IMR-90 (cell line): Measurements from ENCODE around the gene PCDHGA7. TPM values are rescaled to one million over a fixed set of nuclear protein-coding genes. Genes with fewer than 3 reads are reported as not detected.
A peak's percentile ranks its signal among the peaks of the same experiment; 100 is the strongest.

Experiments used
- ATAC-seq: fragments of 200-7000 bp; cut with Tn5 transposase; 2 replicates; pipeline ENCODE4 v1.9.1; 2020; ENCODE audit warnings: low read depth, mild to moderate bottlenecking, moderate library complexity
- BruUV-seq: library from RNA; stranded (reverse); fragments of 400-500 nt; replicated peaks from 2 replicates; lab custom pipeline; 2021; lab: Mats Ljungman, UMichigan
- CTCF ChIA-PET: fragments of 300-600 bp; formaldehyde crosslinking; extraction: SDS; loops from one replicate; lab custom pipeline; 2021; ENCODE audit warnings: antibody characterized with exemption; lab: Yijun Ruan, JAX
- POLR2A ChIA-PET: fragments of 300-600 bp; sonication (Branson Sonifier 250); formaldehyde crosslinking; loops from one replicate; lab custom pipeline; 2022; ENCODE audit warnings: antibody characterized with exemption; ENCODE audit not compliant: unreplicated experiment; lab: Charles Lee
- DNase-seq: peaks from one replicate; pipeline ENCODE4 v3.0.0; 2013
- H2AFZ ChIP-seq: replicated peaks from 2 replicates; pipeline ENCODE3; 2013; ENCODE audit warnings: low read length, mild to moderate bottlenecking; ENCODE audit not compliant: poor library complexity
- H2AK5ac ChIP-seq: 2 replicates; pipeline ENCODE4 v1.6.1; 2013; ENCODE audit warnings: low read depth, low read length, inconsistent platforms
- H2AK9ac ChIP-seq: replicated peaks from 2 replicates; pipeline ENCODE3; 2013; ENCODE audit warnings: mild to moderate bottlenecking, low read depth, low read length, moderate library complexity; ENCODE audit not compliant: poor library complexity
- H2BK120ac ChIP-seq: 2 replicates; pipeline ENCODE4 v1.6.1; 2013; ENCODE audit warnings: low read depth, low read length, inconsistent platforms
- H2BK15ac ChIP-seq: 3 replicates; pipeline ENCODE4 v1.6.1; 2013; ENCODE audit warnings: low read depth, low read length, inconsistent platforms
- H2BK20ac ChIP-seq: 2 replicates; pipeline ENCODE4 v1.6.1; 2013; ENCODE audit warnings: low read depth, mild to moderate bottlenecking, inconsistent platforms, low read length, moderate library complexity
- H2BK5ac ChIP-seq: 2 replicates; pipeline ENCODE4 v1.6.1; 2013; ENCODE audit warnings: mild to moderate bottlenecking, low read depth, low read length, inconsistent platforms; ENCODE audit not compliant: poor library complexity, severe bottlenecking
- H3K14ac ChIP-seq: replicated peaks from 2 replicates; pipeline ENCODE4 v1.6.1; 2013; ENCODE audit warnings: low read depth, low read length, inconsistent platforms
- H3K18ac ChIP-seq: 2 replicates; pipeline ENCODE4 v1.6.1; 2013; ENCODE audit warnings: low read depth, low read length, control low read depth
- H3K23ac ChIP-seq: 2 replicates; pipeline ENCODE4 v1.6.1; 2013; ENCODE audit warnings: low read depth, low read length, inconsistent platforms
- H3K27ac ChIP-seq: 2 replicates; pipeline ENCODE4 v1.5.1; 2013; ENCODE audit warnings: mild to moderate bottlenecking, control low read depth, low read length; ENCODE audit not compliant: insufficient read depth
- H3K27me3 ChIP-seq: 2 replicates; pipeline ENCODE4 v1.6.1; 2013; ENCODE audit warnings: low read length; ENCODE audit not compliant: control insufficient read depth, insufficient read depth
- H3K36me3 ChIP-seq: 2 replicates; pipeline ENCODE4 v1.6.1; 2013; ENCODE audit warnings: low read length, mixed read lengths; ENCODE audit not compliant: control insufficient read depth, insufficient read depth
- H3K4ac ChIP-seq: 2 replicates; pipeline ENCODE4 v1.6.1; 2013; ENCODE audit warnings: low read depth, low read length, inconsistent platforms
- H3K4me1 ChIP-seq: 2 replicates; pipeline ENCODE4 v1.6.1; 2013; ENCODE audit warnings: low read length, mixed read lengths; ENCODE audit not compliant: control insufficient read depth, insufficient read depth
- H3K4me2 ChIP-seq: 2 replicates; pipeline ENCODE4 v1.6.1; 2013; ENCODE audit warnings: low read depth, mild to moderate bottlenecking, control low read depth, low read length, moderate library complexity
- H3K4me3 ChIP-seq: 2 replicates; pipeline ENCODE4 v1.5.1; 2013; ENCODE audit warnings: low read depth, mild to moderate bottlenecking, control low read depth, low read length, moderate library complexity; ENCODE audit not compliant: insufficient read depth
- H3K56ac ChIP-seq: 2 replicates; pipeline ENCODE4 v1.6.1; 2013; ENCODE audit warnings: low read length, inconsistent platforms; ENCODE audit not compliant: insufficient read depth; ENCODE audit errors: extremely low read depth
- H3K79me1 ChIP-seq, 2 experiments: 2 replicates each; pipeline ENCODE4 v1.6.1; 2013; ENCODE audit warnings: low read length in 2 of 2, inconsistent platforms in 1 of 2, low read depth in 1 of 2
- H3K9ac ChIP-seq: 2 replicates; pipeline ENCODE4 v1.6.1; 2013; ENCODE audit warnings: low read depth, low read length, control low read depth
- H3K9me1 ChIP-seq: 2 replicates; pipeline ENCODE4 v1.6.1; 2013; ENCODE audit warnings: low read length, inconsistent platforms; ENCODE audit not compliant: insufficient read depth
- H3K9me3 ChIP-seq: 2 replicates; pipeline ENCODE4 v1.6.1; 2013; ENCODE audit warnings: low read length; ENCODE audit not compliant: control insufficient read depth, insufficient read depth
- H4K20me1 ChIP-seq: 2 replicates; pipeline ENCODE4 v1.6.1; 2013; ENCODE audit warnings: low read length, inconsistent platforms; ENCODE audit not compliant: insufficient read depth
- H4K5ac ChIP-seq: 2 replicates; pipeline ENCODE4 v1.6.1; 2013; ENCODE audit warnings: mild to moderate bottlenecking, low read depth, low read length, control low read depth
- H4K8ac ChIP-seq, 2 experiments: 2 replicates each; pipeline ENCODE4 v1.6.1; 2013; ENCODE audit warnings: low read depth in 2 of 2, low read length in 2 of 2, control low read depth in 1 of 2, inconsistent platforms in 1 of 2
- H4K91ac ChIP-seq: 2 replicates; pipeline ENCODE4 v1.6.1; 2013; ENCODE audit warnings: low read depth, low read length, inconsistent platforms; ENCODE audit not compliant: insufficient read depth
- CHD1 ChIP-seq: IDR thresholded peaks from 2 replicates; pipeline ENCODE4 v1.6.1; 2012; ENCODE audit warnings: low read depth, low read length, improper control_type of control experiment
- MXI1 ChIP-seq: IDR thresholded peaks from 2 replicates; pipeline ENCODE4 v1.6.1; 2012; ENCODE audit warnings: low read depth, mild to moderate bottlenecking, low read length, moderate library complexity, borderline replicate concordance
- POLR2A ChIP-seq: IDR thresholded peaks from 2 replicates; pipeline ENCODE4 v1.6.1; 2012; ENCODE audit warnings: mild to moderate bottlenecking, low read depth, low read length
- RFX5 ChIP-seq: IDR thresholded peaks from 2 replicates; pipeline ENCODE4 v1.8.0; 2012; ENCODE audit warnings: low read depth, mild to moderate bottlenecking, low read length, moderate library complexity
- WGBS, 2 experiments: methylation state at CpG; one replicate each; pipeline versions ENCODE4 v1.1.5 to v1.1.7; 2013; ENCODE audit warnings: missing lambda C conversion rate in 2 of 2; ENCODE audit not compliant: insufficient read length in 1 of 2; ENCODE audit errors: extremely low coverage in 2 of 2; 5-methylcytosine and 5-hydroxymethylcytosine counted together
- dilution Hi-C: fragments of 300-500 bp; cut with HindIII; formaldehyde crosslinking; loops from one replicate; pipeline ENCODE4 v1.14.3; 2018; ENCODE audit warnings: low sequenced_read_pairs; ENCODE audit not compliant: unreplicated experiment
- in situ Hi-C: fragments of 300-500 bp; cut with MboI; formaldehyde crosslinking; loops from 3 replicates; pipeline ENCODE4 v1.14.3; 2019; ENCODE audit warnings: low sequenced_read_pairs, inconsistent platforms, mixed read lengths
- intact Hi-C: fragments of 100-400 bp; cut with micrococcal nuclease; formaldehyde crosslinking; loops from 2 replicates; pipeline ENCODE4 v1.10.0; 2022
- polyA plus RNA-seq, 3 experiments: library from polyadenylated mRNA; depleted of rRNA; stranded (reverse); fragments of >200 nt; gene quantifications; 2 replicates each; pipeline ENCODE4 v1.2.3, GENCODE V29; 2012; ENCODE audit warnings: low replicate concordance in 1 of 3
- total RNA-seq: library from RNA; depleted of rRNA; stranded (reverse); fragments of >200 nt; gene quantifications from 2 replicates; pipeline ENCODE4 v1.2.3, GENCODE V29; 2012
- TF ChIP-seq, protein P1 (sequence below): conservative IDR thresholded peaks from 2 replicates; pipeline ENCODE4 v1.5.1; 2012; ENCODE audit warnings: mild to moderate bottlenecking, low read depth, low read length, improper control_type of control experiment

The PCDHGA7 gene
- total and polyA plus RNA-seq, 2 of the 4 experiments (the other 2 are of a cell fraction): 3.2 to 3.4 TPM

DNA sequence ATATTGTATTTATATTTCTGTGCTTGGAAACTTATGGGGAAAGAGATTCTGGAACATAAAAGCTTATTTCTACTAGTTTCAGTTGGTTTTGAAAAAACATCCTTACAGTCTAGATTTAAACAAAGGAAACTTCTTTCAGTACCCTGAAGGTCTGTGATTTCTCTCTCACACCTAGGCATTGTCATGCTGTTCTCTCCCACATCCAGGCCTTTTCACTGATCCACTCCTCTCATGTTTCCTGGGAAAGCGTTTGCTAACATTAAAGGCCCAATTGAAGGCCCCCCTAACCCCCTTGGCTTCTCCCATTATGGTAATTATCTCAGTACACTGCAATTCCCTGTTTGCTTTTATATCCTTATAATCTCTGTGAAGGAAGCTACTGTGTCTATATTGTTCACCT is 39.8 kb upstream of the PCDHGA7 start:
- H3K9me3 ChIP-seq: peaks cover 49% of the 10 kb centered on the region
- ChIA-PET POLR2A (interaction anchor here (0.6 kb wide), 1 partner anchor 653 kb away, joined by 4 read pairs; no protein-coding TSS in a partner anchor), CTCF (interaction anchor here (1.0 kb wide), 1 partner anchor 225 kb away, joined by 4 read pairs; no protein-coding TSS in a partner anchor)
- no peak overlapping the region for H3K9ac ChIP-seq
- no peaks in the 10 kb centered on the region; the same call in 1 of the 2 replicates for H3K27me3 ChIP-seq
- no peaks in the 10 kb centered on the region for H4K20me1 ChIP-seq
- no peak overlapping the region for H2BK120ac ChIP-seq
- H2BK20ac ChIP-seq: no peak overlapping the region
- no peak overlapping the region for H2BK5ac ChIP-seq
- no peak overlapping the region for H3K4ac ChIP-seq
- no peak overlapping the region for H3K23ac ChIP-seq
- ATAC-seq (no peak), DNase-seq (no peak)
- no peaks in the 10 kb centered on the region for H3K4me1 ChIP-seq
- no peak overlapping the region for H2AK5ac ChIP-seq
- dilution Hi-C loops: no loop called here
- no peak overlapping the region for H2AK9ac ChIP-seq
- H2AFZ ChIP-seq: no peak overlapping the region
- in situ Hi-C loops: no loop called here
- H2BK15ac ChIP-seq: no peak overlapping the region
- peaks cover 4% of the 10 kb centered on the region; the same call in 1 of the 2 replicates for H3K36me3 ChIP-seq
- H3K56ac ChIP-seq: no peak overlapping the region
- H3K27ac ChIP-seq: no peak overlapping the region
- no peak overlapping the region for H3K14ac ChIP-seq
- H4K91ac ChIP-seq: no peak overlapping the region
- no peak for TF ChIP-seq POLR2A
- TF ChIP-seq CHD1: no peak
- no peak for TF ChIP-seq MXI1
- TF ChIP-seq, protein P1, sequence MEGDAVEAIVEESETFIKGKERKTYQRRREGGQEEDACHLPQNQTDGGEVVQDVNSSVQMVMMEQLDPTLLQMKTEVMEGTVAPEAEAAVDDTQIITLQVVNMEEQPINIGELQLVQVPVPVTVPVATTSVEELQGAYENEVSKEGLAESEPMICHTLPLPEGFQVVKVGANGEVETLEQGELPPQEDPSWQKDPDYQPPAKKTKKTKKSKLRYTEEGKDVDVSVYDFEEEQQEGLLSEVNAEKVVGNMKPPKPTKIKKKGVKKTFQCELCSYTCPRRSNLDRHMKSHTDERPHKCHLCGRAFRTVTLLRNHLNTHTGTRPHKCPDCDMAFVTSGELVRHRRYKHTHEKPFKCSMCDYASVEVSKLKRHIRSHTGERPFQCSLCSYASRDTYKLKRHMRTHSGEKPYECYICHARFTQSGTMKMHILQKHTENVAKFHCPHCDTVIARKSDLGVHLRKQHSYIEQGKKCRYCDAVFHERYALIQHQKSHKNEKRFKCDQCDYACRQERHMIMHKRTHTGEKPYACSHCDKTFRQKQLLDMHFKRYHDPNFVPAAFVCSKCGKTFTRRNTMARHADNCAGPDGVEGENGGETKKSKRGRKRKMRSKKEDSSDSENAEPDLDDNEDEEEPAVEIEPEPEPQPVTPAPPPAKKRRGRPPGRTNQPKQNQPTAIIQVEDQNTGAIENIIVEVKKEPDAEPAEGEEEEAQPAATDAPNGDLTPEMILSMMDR: no peak
- no peak for TF ChIP-seq RFX5
- H4K8ac ChIP-seq: no peak overlapping the region
- H3K9me1 ChIP-seq: no peaks in the 10 kb centered on the region
- H3K18ac ChIP-seq: no peak overlapping the region
- WGBS, 2 experiments: no CpG with 5 or more reads among the region's 1 CpG
- intact Hi-C loops: no loop called here
- H3K4me3 ChIP-seq: no peak overlapping the region
- no TSS peak for BruUV-seq
- H3K79me1 ChIP-seq: no peaks in the 10 kb centered on the region
- peak overlapping the region; percentile 32; the same call in 1 of the 2 replicates for H3K4me2 ChIP-seq
- H4K5ac ChIP-seq: no peak overlapping the region
